Measurements from ENCODE around the gene VSNL1.

VSNL1 gene

GRCh38 chr2:17614174-17614930 lies 73.9 kb downstream of the VSNL1 start:
- no peak for DNase-seq (ENCODE audit: low read depth)

GRCh38 chr2:17615147-17615546 lies 74.7 kb downstream of the VSNL1 start:
- no peak for DNase-seq (ENCODE audit: low read depth)

- DNase-seq (ENCODE audit: low read depth): no peak
Measured at GRCh38 chr2:17615728-17616351, 75.3 kb downstream of the VSNL1 start.

- no peak for DNase-seq (ENCODE audit: low read depth)
Measured at GRCh38 chr2:17616405-17616804, 75.9 kb downstream of the VSNL1 start.

- DNase-seq (ENCODE audit: low read depth): no peak
Measured at GRCh38 chr2:17617516-17617915, 77.0 kb downstream of the VSNL1 start.

- no peak for DNase-seq (ENCODE audit: low read depth)
Measured at GRCh38 chr2:17617955-17618354, 77.5 kb downstream of the VSNL1 start.

GRCh38 chr2:17620280-17620679 lies 79.8 kb downstream of the VSNL1 start:
- no peak for DNase-seq (ENCODE audit: low read depth)

- no peak for DNase-seq (ENCODE audit: low read depth)
Measured at GRCh38 chr2:17620841-17621240, 80.3 kb downstream of the VSNL1 start.

GRCh38 chr2:17621781-17622180 lies 81.3 kb downstream of the VSNL1 start:
- DNase-seq (ENCODE audit: low read depth): no peak

- DNase-seq (ENCODE audit: low read depth): no peak
Measured at GRCh38 chr2:17625446-17625845, 85.0 kb downstream of the VSNL1 start.

GRCh38 chr2:17626986-17627385 lies 86.5 kb downstream of the VSNL1 start:
- no peak for DNase-seq (ENCODE audit: low read depth)

GRCh38 chr2:17627434-17627833 lies 86.9 kb downstream of the VSNL1 start:
- DNase-seq (ENCODE audit: low read depth): no peak

GRCh38 chr2:17628349-17629261 lies 88.1 kb downstream of the VSNL1 start:
- no peak for DNase-seq (ENCODE audit: low read depth)

- DNase-seq (ENCODE audit: low read depth): no peak
Measured at GRCh38 chr2:17630089-17630488, 89.6 kb downstream of the VSNL1 start.

- no peak for DNase-seq (ENCODE audit: low read depth)
Measured at GRCh38 chr2:17634997-17635396, 94.5 kb downstream of the VSNL1 start.

GRCh38 chr2:17636257-17636656 lies 95.8 kb downstream of the VSNL1 start:
- DNase-seq (ENCODE audit: low read depth): no peak

- no peak for DNase-seq (ENCODE audit: low read depth)
Measured at GRCh38 chr2:17637131-17637906, 96.8 kb downstream of the VSNL1 start.

- DNase-seq (ENCODE audit: low read depth): no peak
Measured at GRCh38 chr2:17638196-17638743, 97.8 kb downstream of the VSNL1 start.

GRCh38 chr2:17640406-17640805 lies 99.9 kb downstream of the VSNL1 start:
- DNase-seq (ENCODE audit: low read depth): no peak

GRCh38 chr2:17643031-17643615 lies 102.6 kb downstream of the VSNL1 start:
- no peak for DNase-seq (ENCODE audit: low read depth)

- DNase-seq (ENCODE audit: low read depth): no peak
Measured at GRCh38 chr2:17644997-17645720, 104.7 kb downstream of the VSNL1 start.
